Liver (tissue), 9 donors: ENCODE data around the gene KLF5. TPM values are rescaled to one million over a fixed set of nuclear protein-coding genes. Genes with fewer than 3 reads are reported as not detected.

Experiments
- DNase-seq: peaks from one replicate; pipeline ENCODE4 v3.0.0-alpha.2; 2017; ENCODE audit warnings: low spot score
- H3K27ac ChIP-seq, 2 donors: one replicate each; pipeline ENCODE4 v1.7.0; 2013; ENCODE audit warnings: inconsistent platforms in 2 of 2, low read length in 2 of 2, control low read depth in 1 of 2, low read depth in 1 of 2, mild to moderate bottlenecking in 1 of 2
- H3K27me3 ChIP-seq, 4 donors: one replicate each; pipeline versions ENCODE4 v1.6.1 to v1.7.0; 2013; ENCODE audit warnings: low read length in 3 of 4, inconsistent platforms in 1 of 4, mild to moderate bottlenecking in 1 of 4, moderate library complexity in 1 of 4; ENCODE audit not compliant: control insufficient read depth in 4 of 4, insufficient read depth in 4 of 4
- H3K36me3 ChIP-seq, 4 donors: one replicate each; pipeline versions ENCODE4 v1.6.1 to v1.7.0; 2013; ENCODE audit warnings: low read length in 3 of 4, mild to moderate bottlenecking in 3 of 4, low read depth in 1 of 4, moderate library complexity in 1 of 4; ENCODE audit not compliant: control insufficient read depth in 4 of 4, insufficient read depth in 3 of 4
- H3K4me1 ChIP-seq, 4 donors: one replicate each; pipeline versions ENCODE4 v1.6.1 to v1.7.0; 2013; ENCODE audit warnings: low read length in 3 of 4, mild to moderate bottlenecking in 3 of 4, moderate library complexity in 1 of 4; ENCODE audit not compliant: control insufficient read depth in 4 of 4, insufficient read depth in 4 of 4
- H3K4me3 ChIP-seq, 3 donors: one replicate each; pipeline versions ENCODE4 v1.6.1 to v1.7.0; 2013; ENCODE audit warnings: low read length in 3 of 3, control low read depth in 1 of 3, low read depth in 1 of 3, mild to moderate bottlenecking in 1 of 3
- H3K9ac ChIP-seq, 2 donors: one replicate each; pipeline ENCODE4 v1.7.0; 2013; ENCODE audit warnings: low read length in 2 of 2, mild to moderate bottlenecking in 2 of 2, moderate library complexity in 2 of 2, control low read depth in 1 of 2, low read depth in 1 of 2
- H3K9me3 ChIP-seq, 4 donors: one replicate each; pipeline versions ENCODE4 v1.6.1 to v1.7.0; 2013; ENCODE audit warnings: low read length in 3 of 4; ENCODE audit not compliant: control insufficient read depth in 4 of 4
- ATF3 ChIP-seq: IDR thresholded peaks from 2 replicates; pipeline ENCODE4 v1.6.1; 2016; ENCODE audit warnings: antibody characterized with exemption
- FOXA1 ChIP-seq: IDR thresholded peaks from 2 replicates; pipeline ENCODE4 v1.6.1; 2016; ENCODE audit warnings: antibody characterized with exemption
- FOXA2 ChIP-seq: IDR thresholded peaks from 2 replicates; pipeline ENCODE4 v1.6.1; 2016; ENCODE audit warnings: antibody characterized with exemption
- GABPA ChIP-seq, 2 donors: IDR thresholded peaks in 1 of 2; conservative IDR thresholded peaks in 1 of 2; 2 replicates each; pipeline ENCODE4 v1.6.1; 2016; ENCODE audit warnings: antibody characterized with exemption in 2 of 2, mild to moderate bottlenecking in 1 of 2, moderate library complexity in 1 of 2
- HNF4A ChIP-seq, 2 donors: conservative IDR thresholded peaks; 2 replicates each; pipeline ENCODE4 v1.6.1; 2016; ENCODE audit warnings: antibody characterized with exemption in 2 of 2, mild to moderate bottlenecking in 2 of 2
- JUND ChIP-seq, 2 donors: IDR thresholded peaks; 2 replicates each; pipeline ENCODE4 v1.6.1; 2016; ENCODE audit warnings: antibody characterized with exemption in 2 of 2
- MAX ChIP-seq: IDR thresholded peaks from 2 replicates; pipeline ENCODE4 v1.6.1; 2016; ENCODE audit warnings: antibody characterized with exemption
- NR2F2 ChIP-seq: IDR thresholded peaks from 2 replicates; pipeline ENCODE4 v1.6.1; 2016; ENCODE audit warnings: antibody characterized with exemption
- RAD21 ChIP-seq, 2 donors: IDR thresholded peaks; 2 replicates each; pipeline ENCODE4 v1.6.1; 2016; ENCODE audit warnings: antibody characterized with exemption in 2 of 2, mild to moderate bottlenecking in 2 of 2
- SP1 ChIP-seq: IDR thresholded peaks from 2 replicates; pipeline ENCODE4 v1.6.1; 2018; ENCODE audit warnings: antibody characterized with exemption, mild to moderate bottlenecking
- TAF1 ChIP-seq: conservative IDR thresholded peaks from 2 replicates; pipeline ENCODE4 v1.6.1; 2016; ENCODE audit warnings: antibody characterized with exemption, mild to moderate bottlenecking
- ZBTB33 ChIP-seq: IDR thresholded peaks from 2 replicates; pipeline ENCODE4 v1.6.1; 2016; ENCODE audit warnings: antibody characterized with exemption
- WGBS: extraction: QIAGEN DNeasy Blood & Tissue Kit; methylation state at CpG from one replicate; pipeline ENCODE4 v1.1.7; 2013; 5-methylcytosine and 5-hydroxymethylcytosine counted together
- polyA plus RNA-seq, 2 donors: library from polyadenylated mRNA; stranded (reverse) in 1 of 2; unstranded in 1 of 2; fragments of 200-250 nt in 1 of 2; fragments of >200 nt in 1 of 2; fragmentation: Nextera tagmentation in 1 of 2; extraction: Ambion mirVana in 1 of 2; gene quantifications; one replicate each; pipeline versions ENCODE4 v1.2.1 to v1.2.3, GENCODE V29; 2013 to 2015
- total RNA-seq, 2 donors: library from RNA; depleted of rRNA; stranded (reverse); fragments of >200 nt; gene quantifications; one replicate each; pipeline ENCODE4 v1.2.3, GENCODE V29; 2014
- donor health status: healthy.
- donor health status: healthy.
- donor health status: healthy.
- donor health status: healthy.
- donor health status: healthy.

The KLF5 gene
- total and polyA plus RNA-seq, 4 donors, result 0.25 to 0.61 (median 0.36) TPM

- H3K9ac ChIP-seq, result no peak overlapping the region
- no peak for DNase-seq
- H3K27me3 ChIP-seq, result no peaks in the 10 kb centered on the region
- H3K9me3 ChIP-seq, result no peaks in the 10 kb centered on the region
- TF ChIP-seq JUND (IDR thresholded peaks at IDR 0.05) (no peak), ATF3 (no peak), RAD21 (IDR thresholded peaks at IDR 0.05) (no peak), SP1 (no peak), NR2F2 (no peak)
- no peak overlapping the region for H3K4me3 ChIP-seq
- 65% methylated on average over 5 of the region's 5 CpGs for WGBS
- H3K4me1 ChIP-seq, result peaks cover under 1 to 12% (median 8%) of the 10 kb centered on the region in 4 donors
- no peak overlapping the region for H3K27ac ChIP-seq
- H3K36me3 ChIP-seq, result no peaks in the 10 kb centered on the region
Observed at GRCh38 chr13:73054712-73055111, 4.1 kb upstream of the KLF5 start.

GRCh38 chr13:73055813-73056564, 2.8 kb upstream of the KLF5 start:
- TF ChIP-seq FOXA1, result no peak
- no peaks in the 10 kb centered on the region for H3K9me3 ChIP-seq
- no peaks in the 10 kb centered on the region for H3K27me3 ChIP-seq
- no peak for DNase-seq
- WGBS, result 74% methylated on average over 8 of the region's 8 CpGs
- H3K9ac ChIP-seq, result no peak overlapping the region
- no peak overlapping the region for H3K27ac ChIP-seq
- H3K36me3 ChIP-seq, result no peaks in the 10 kb centered on the region
- H3K4me3 ChIP-seq, result no peak overlapping the region
- peaks cover 2 to 21% (median 13%) of the 10 kb centered on the region in 4 donors for H3K4me1 ChIP-seq

- no peak overlapping the region for H3K27ac ChIP-seq
- WGBS, result 88% methylated on average over 4 of the region's 4 CpGs
- no peak overlapping the region for H3K9ac ChIP-seq
- H3K9me3 ChIP-seq, result no peaks in the 10 kb centered on the region
- no peaks in the 10 kb centered on the region for H3K27me3 ChIP-seq
- H3K4me1 ChIP-seq, result peaks cover 2 to 21% (median 13%) of the 10 kb centered on the region in 4 donors
- no peak for TF ChIP-seq RAD21 (IDR thresholded peaks at IDR 0.05)
- TF ChIP-seq GABPA (IDR thresholded peaks at IDR 0.05 in 1 of 2, conservative IDR thresholded peaks at IDR 0.05 in 1 of 2), result no peak
- no peak for TF ChIP-seq HNF4A (conservative IDR thresholded peaks at IDR 0.05)
- no peak for TF ChIP-seq FOXA2
- no peak for TF ChIP-seq FOXA1
- TF ChIP-seq MAX, result no peak
- TF ChIP-seq ZBTB33, result no peak
- TF ChIP-seq TAF1, result no peak
- TF ChIP-seq ATF3, result no peak
- no peak for DNase-seq
- no peaks in the 10 kb centered on the region for H3K36me3 ChIP-seq
- H3K4me3 ChIP-seq, result no peak overlapping the region
Observed at GRCh38 chr13:73056565-73056962, 2.2 kb upstream of the KLF5 start.
